Hepatocyte (in vitro differentiated cells): ENCODE measurements around the gene TBC1D32. TPM values are rescaled to one million over a fixed set of nuclear protein-coding genes. Genes with fewer than 3 reads are reported as not detected.

Experiments
- DNase-seq: peaks from one replicate; pipeline ENCODE4 v3.0.0-alpha.2; 2016; ENCODE audit warnings: low spot score
- H2AFZ ChIP-seq: fragments of 200-600 bp; sonication (generic); 2 replicates; pipeline ENCODE4 v1.6.0; 2016; ENCODE audit warnings: antibody characterized with exemption, mild to moderate bottlenecking
- H3K27ac ChIP-seq: fragments of 200-600 bp; sonication (generic); 2 replicates; pipeline ENCODE4 v1.5.1; 2016; ENCODE audit warnings: mild to moderate bottlenecking
- H3K27me3 ChIP-seq: fragments of 200-600 bp; sonication (generic); 2 replicates; pipeline ENCODE4 v1.6.1; 2016
- H3K36me3 ChIP-seq: fragments of 200-600 bp; sonication (generic); replicated peaks from 2 replicates; pipeline ENCODE4 v1.5.1; 2016; ENCODE audit warnings: low read depth; ENCODE audit not compliant: insufficient read depth
- H3K4me1 ChIP-seq: fragments of 200-600 bp; sonication (generic); 2 replicates; pipeline ENCODE4 v1.5.1; 2016; ENCODE audit warnings: mild to moderate bottlenecking, moderate library complexity; ENCODE audit not compliant: insufficient read depth
- H3K4me2 ChIP-seq: fragments of 200-600 bp; sonication (generic); 2 replicates; pipeline ENCODE4 v1.6.0; 2016
- H3K4me3 ChIP-seq: fragments of 200-600 bp; sonication (generic); 2 replicates; pipeline ENCODE4 v1.5.1; 2016; ENCODE audit warnings: mild to moderate bottlenecking
- H3K79me2 ChIP-seq: fragments of 200-600 bp; sonication (generic); 2 replicates; pipeline ENCODE4 v1.6.0; 2017; ENCODE audit warnings: mild to moderate bottlenecking
- H3K9me2 ChIP-seq: fragments of 200-600 bp; sonication (generic); replicated peaks from 2 replicates; pipeline ENCODE4 v1.6.0; 2017; ENCODE audit warnings: mild to moderate bottlenecking; ENCODE audit not compliant: insufficient read depth
- H3K9me3 ChIP-seq: fragments of 200-600 bp; sonication (generic); 2 replicates; pipeline ENCODE4 v1.5.1; 2016; ENCODE audit warnings: low read depth, mild to moderate bottlenecking
- H4K20me1 ChIP-seq: fragments of 200-600 bp; sonication (generic); 2 replicates; pipeline ENCODE4 v1.6.0; 2016; ENCODE audit warnings: mild to moderate bottlenecking; ENCODE audit not compliant: insufficient read depth, poor library complexity, severe bottlenecking
- CTCF ChIP-seq: fragments of 200-600 bp; sonication (generic); IDR thresholded peaks from 2 replicates; pipeline ENCODE4 v1.5.1; 2016; ENCODE audit warnings: antibody characterized with exemption, mild to moderate bottlenecking; ENCODE audit not compliant: poor library complexity
- EZH2 ChIP-seq: fragments of 200-600 bp; sonication (generic); IDR thresholded peaks from 2 replicates; pipeline ENCODE4 v1.6.1; 2016; ENCODE audit warnings: antibody characterized with exemption, mild to moderate bottlenecking, borderline replicate concordance
- EZH2phosphoT487 ChIP-seq: fragments of 200-600 bp; sonication (generic); IDR thresholded peaks from one replicate; pipeline ENCODE4 v1.6.1; 2018; ENCODE audit warnings: antibody characterized with exemption, mild to moderate bottlenecking, low read depth, moderate library complexity; ENCODE audit not compliant: unreplicated experiment, severe bottlenecking
- WGBS: methylation state at CpG from one replicate; pipeline ENCODE4 v1.1.6; 2016; ENCODE audit warnings: low lambda C conversion rate; ENCODE audit errors: missing lambda C conversion rate; 5-methylcytosine and 5-hydroxymethylcytosine counted together
- polyA plus RNA-seq: library from polyadenylated mRNA; unstranded; fragments of >200 nt; fragmentation: Nextera tagmentation; extraction: Ambion mirVana; gene quantifications from 2 replicates; pipeline ENCODE4 v1.2.1, GENCODE V29; 2016
- total RNA-seq: library from RNA; depleted of rRNA; stranded (reverse); fragments of >200 nt; gene quantifications from 2 replicates; pipeline ENCODE4 v1.2.3, GENCODE V29; 2014

The TBC1D32 gene
- total and polyA plus RNA-seq, 2 experiments from 2014 or later, result 3.7 to 9.9 TPM

GRCh38 chr6:121157906-121158305 lies 176.4 kb downstream of the TBC1D32 start:
- Histone ChIP-seq H2AFZ (no peak overlapping the region), H3K27ac (no peak overlapping the region), H3K79me2 (no peaks in the 10 kb centered on the region), H4K20me1 (no peaks in the 10 kb centered on the region), H3K4me3 (no peak overlapping the region), H3K9me2 (no peaks in the 10 kb centered on the region), H3K27me3 (no peaks in the 10 kb centered on the region), H3K4me2 (no peak overlapping the region), H3K4me1 (no peaks in the 10 kb centered on the region), H3K9me3 (no peaks in the 10 kb centered on the region), H3K36me3 (no peaks in the 10 kb centered on the region)
- no peak for TF ChIP-seq EZH2
- no peak for TF ChIP-seq EZH2phosphoT487
- TF ChIP-seq CTCF, result no peak
- WGBS, result 91% methylated on average over 1 of the region's 1 CpG
- DNase-seq, result no peak

- no peaks in the 10 kb centered on the region for H4K20me1 ChIP-seq
- H3K79me2 ChIP-seq, result no peaks in the 10 kb centered on the region
- H3K4me2 ChIP-seq, result no peak overlapping the region
- no peaks in the 10 kb centered on the region for H3K27me3 ChIP-seq
- no peaks in the 10 kb centered on the region for H3K9me2 ChIP-seq
- no peaks in the 10 kb centered on the region for H3K4me1 ChIP-seq
- no peak for TF ChIP-seq EZH2phosphoT487
- no peak for TF ChIP-seq CTCF
- no peak for TF ChIP-seq EZH2
- H3K36me3 ChIP-seq, result no peaks in the 10 kb centered on the region
- H3K27ac ChIP-seq, result no peak overlapping the region
- H2AFZ ChIP-seq, result no peak overlapping the region
- H3K9me3 ChIP-seq, result no peaks in the 10 kb centered on the region
- no peak overlapping the region for H3K4me3 ChIP-seq
- DNase-seq, result no peak
- WGBS, result 89% methylated on average over 2 of the region's 2 CpGs
Measured at GRCh38 chr6:121143476-121143875, 190.8 kb downstream of the TBC1D32 start.

GRCh38 chr6:121142093-121142492 lies 192.2 kb downstream of the TBC1D32 start:
- TF ChIP-seq EZH2 (no peak), CTCF (no peak), EZH2phosphoT487 (no peak)
- H3K27me3 ChIP-seq, result no peaks in the 10 kb centered on the region
- H3K4me2 ChIP-seq, result no peak overlapping the region
- H3K4me3 ChIP-seq, result no peak overlapping the region
- H3K79me2 ChIP-seq, result no peaks in the 10 kb centered on the region
- no peaks in the 10 kb centered on the region for H3K4me1 ChIP-seq
- no peak overlapping the region for H2AFZ ChIP-seq
- no peaks in the 10 kb centered on the region for H3K36me3 ChIP-seq
- H3K27ac ChIP-seq, result no peak overlapping the region
- WGBS, result 100% methylated on average over 6 of the region's 6 CpGs
- no peaks in the 10 kb centered on the region for H3K9me2 ChIP-seq
- no peak for DNase-seq
- no peaks in the 10 kb centered on the region for H3K9me3 ChIP-seq
- H4K20me1 ChIP-seq, result no peaks in the 10 kb centered on the region

GRCh38 chr6:121135425-121135824 lies 198.9 kb downstream of the TBC1D32 start:
- TF ChIP-seq EZH2phosphoT487, result no peak
- no peak for TF ChIP-seq CTCF
- TF ChIP-seq EZH2, result no peak
- Histone ChIP-seq H3K36me3 (no peaks in the 10 kb centered on the region), H2AFZ (no peak overlapping the region), H3K27me3 (no peaks in the 10 kb centered on the region), H4K20me1 (no peaks in the 10 kb centered on the region), H3K4me2 (no peak overlapping the region), H3K27ac (no peak overlapping the region), H3K79me2 (no peaks in the 10 kb centered on the region), H3K9me3 (no peaks in the 10 kb centered on the region), H3K4me3 (no peak overlapping the region), H3K4me1 (no peaks in the 10 kb centered on the region), H3K9me2 (no peaks in the 10 kb centered on the region)
- no peak for DNase-seq
